Ascending aorta (tissue), 2 donors: Measurements from ENCODE around the gene COL4A2. TPM values are rescaled to one million over a fixed set of nuclear protein-coding genes. Genes with fewer than 3 reads are reported as not detected.

Experiments
- DNase-seq, 2 donors: peaks; one replicate each; pipeline ENCODE4 v3.0.0-alpha.2; 2019; ENCODE audit warnings: low spot score in 2 of 2
- H3K27ac ChIP-seq, 2 donors: fragments of 200-600 bp; sonication (generic); one replicate each; pipeline ENCODE4 v1.5.1; 2016 to 2017; ENCODE audit warnings: mild to moderate bottlenecking in 1 of 2
- H3K27me3 ChIP-seq: fragments of 200-600 bp; sonication (generic); one replicate; pipeline ENCODE4 v1.5.1; 2017
- H3K36me3 ChIP-seq, 2 donors: fragments of 200-600 bp; sonication (generic); one replicate each; pipeline ENCODE4 v1.5.1; 2016
- H3K4me1 ChIP-seq, 2 donors: fragments of 200-600 bp; sonication (generic); one replicate each; pipeline ENCODE4 v1.5.1; 2016 to 2017; ENCODE audit warnings: mild to moderate bottlenecking in 1 of 2
- H3K4me3 ChIP-seq, 2 donors: fragments of 200-600 bp; sonication (generic); one replicate each; pipeline ENCODE4 v1.5.1; 2016 to 2017; ENCODE audit warnings: mild to moderate bottlenecking in 1 of 2
- H3K9me3 ChIP-seq, 2 donors: fragments of 200-600 bp; sonication (generic); one replicate each; pipeline ENCODE4 v1.5.1; 2016
- intact Hi-C: fragments of 100-400 bp; cut with DNase I; formaldehyde crosslinking; loops from one replicate; pipeline ENCODE4 v1.15.1; 2023
- total RNA-seq: library from RNA; depleted of rRNA; stranded (reverse); fragments of >200 nt; gene quantifications from one replicate; pipeline ENCODE4 v1.1.0, GENCODE V29; 2016
- TF ChIP-seq, protein P1 (sequence below), 3 experiments: fragments of 200-600 bp in 2 of 3; fragments of 450-650 bp in 1 of 3; sonication (generic) in 2 of 3; IDR thresholded peaks; one replicate each; pipeline ENCODE4 v1.5.1; 2016 to 2019; ENCODE audit warnings: antibody characterized with exemption in 3 of 3, mild to moderate bottlenecking in 1 of 3, moderate library complexity in 1 of 3

The COL4A2 gene
- total RNA-seq, 1 donor from 2014 or later, result 1,227 TPM

GRCh38 chr13:110281736-110282135 lies 25.3 kb upstream of the COL4A2 start:
- TF ChIP-seq, protein P1, sequence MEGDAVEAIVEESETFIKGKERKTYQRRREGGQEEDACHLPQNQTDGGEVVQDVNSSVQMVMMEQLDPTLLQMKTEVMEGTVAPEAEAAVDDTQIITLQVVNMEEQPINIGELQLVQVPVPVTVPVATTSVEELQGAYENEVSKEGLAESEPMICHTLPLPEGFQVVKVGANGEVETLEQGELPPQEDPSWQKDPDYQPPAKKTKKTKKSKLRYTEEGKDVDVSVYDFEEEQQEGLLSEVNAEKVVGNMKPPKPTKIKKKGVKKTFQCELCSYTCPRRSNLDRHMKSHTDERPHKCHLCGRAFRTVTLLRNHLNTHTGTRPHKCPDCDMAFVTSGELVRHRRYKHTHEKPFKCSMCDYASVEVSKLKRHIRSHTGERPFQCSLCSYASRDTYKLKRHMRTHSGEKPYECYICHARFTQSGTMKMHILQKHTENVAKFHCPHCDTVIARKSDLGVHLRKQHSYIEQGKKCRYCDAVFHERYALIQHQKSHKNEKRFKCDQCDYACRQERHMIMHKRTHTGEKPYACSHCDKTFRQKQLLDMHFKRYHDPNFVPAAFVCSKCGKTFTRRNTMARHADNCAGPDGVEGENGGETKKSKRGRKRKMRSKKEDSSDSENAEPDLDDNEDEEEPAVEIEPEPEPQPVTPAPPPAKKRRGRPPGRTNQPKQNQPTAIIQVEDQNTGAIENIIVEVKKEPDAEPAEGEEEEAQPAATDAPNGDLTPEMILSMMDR (IDR thresholded peaks at IDR 0.05), result no peak
- H3K27me3 ChIP-seq, result no peaks in the 10 kb centered on the region
- no peaks in the 10 kb centered on the region for H3K9me3 ChIP-seq
- H3K27ac ChIP-seq, result peak overlapping the region; percentile 63 to 82
- H3K4me1 ChIP-seq, result peaks cover 7 to 58% of the 10 kb centered on the region in 2 donors
- no peak for DNase-seq
- H3K36me3 ChIP-seq, result peaks cover 0 to 3% of the 10 kb centered on the region in 2 donors
- intact Hi-C loops, result no loop called here
- no peak overlapping the region for H3K4me3 ChIP-seq

- H3K9me3 ChIP-seq, result no peaks in the 10 kb centered on the region
- peaks cover 0 to 3% of the 10 kb centered on the region in 2 donors for H3K36me3 ChIP-seq
- intact Hi-C loops, result no loop called here
- peak in 1 of 2 donors; percentile 52 for DNase-seq
- H3K4me3 ChIP-seq, result no peak overlapping the region
- H3K27me3 ChIP-seq, result no peaks in the 10 kb centered on the region
- peaks cover 11 to 61% of the 10 kb centered on the region in 2 donors for H3K4me1 ChIP-seq
- TF ChIP-seq, protein P1 (IDR thresholded peaks at IDR 0.05), result no peak
- H3K27ac ChIP-seq, result peak overlapping the region; percentile 63 to 82
Measured at GRCh38 chr13:110282316-110282841, 24.7 kb upstream of the COL4A2 start.

- peaks cover 0 to 5% of the 10 kb centered on the region in 2 donors for H3K36me3 ChIP-seq
- peak in 1 of 2 donors; percentile 63 for DNase-seq
- no peak overlapping the region for H3K4me3 ChIP-seq
- H3K9me3 ChIP-seq, result no peaks in the 10 kb centered on the region
- H3K27ac ChIP-seq, result peak overlapping the region; percentile 39 to 44
- H3K27me3 ChIP-seq, result no peaks in the 10 kb centered on the region
- H3K4me1 ChIP-seq, result peaks cover 11 to 61% of the 10 kb centered on the region in 2 donors
- intact Hi-C loops, result no loop called here
- TF ChIP-seq, protein P1 (IDR thresholded peaks at IDR 0.05), result no peak
Measured at GRCh38 chr13:110283736-110284517, 23.2 kb upstream of the COL4A2 start.

DNA sequence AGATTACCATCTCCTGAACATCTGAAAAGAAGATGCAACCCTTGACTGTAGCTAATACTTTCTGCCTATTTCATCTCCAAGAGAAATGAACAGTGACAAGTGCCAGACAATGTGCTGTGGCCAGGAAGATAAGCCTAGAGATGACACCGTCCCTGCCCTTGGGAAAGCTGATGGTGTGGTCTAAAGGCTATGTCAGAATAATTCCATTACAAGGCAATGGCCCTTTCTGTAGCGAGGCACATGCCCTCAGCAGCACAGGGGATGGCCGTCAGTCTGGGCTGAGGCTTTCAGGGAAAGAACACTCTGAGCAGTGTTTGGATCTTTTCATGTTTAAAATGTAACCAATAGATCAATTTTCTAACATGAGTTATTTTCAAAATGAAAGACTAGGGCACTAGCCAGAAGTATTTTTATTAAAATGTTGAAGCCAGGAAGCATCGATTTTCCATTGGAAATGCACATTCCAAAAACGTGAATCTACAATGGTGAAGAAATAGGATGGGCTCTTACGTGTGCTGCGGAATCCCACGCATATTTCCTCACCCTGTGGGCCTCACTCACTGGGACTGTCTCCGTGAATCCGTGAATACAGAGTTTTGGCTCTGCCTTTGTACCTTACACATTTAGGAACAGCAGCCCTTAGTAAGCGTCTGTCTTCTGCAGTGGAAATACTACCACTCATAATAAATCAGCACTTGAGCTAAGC lies 22.2 kb upstream of the COL4A2 start:
- DNase-seq, result peak in 1 of 2 donors; percentile 55
- H3K4me1 ChIP-seq, result peaks cover 11 to 55% of the 10 kb centered on the region in 2 donors

More for the DNA sequence above, 22.2 kb upstream of the COL4A2 start:
- H3K4me3 ChIP-seq, result no peak overlapping the region
- H3K9me3 ChIP-seq, result no peaks in the 10 kb centered on the region
- TF ChIP-seq, protein P1 (IDR thresholded peaks at IDR 0.05), result no peak
- H3K27ac ChIP-seq, result peak overlapping the region; percentile 39 to 52
- intact Hi-C loops, result no loop called here
- peaks cover 6 to 11% of the 10 kb centered on the region in 2 donors for H3K36me3 ChIP-seq
- H3K27me3 ChIP-seq, result no peaks in the 10 kb centered on the region
